ENCODE measurements around the gene CDK5RAP2.

Gene CDK5RAP2

GRCh38 chr9:120381839-120382238 is 198.1 kb downstream of the CDK5RAP2 start:
- no peak for DNase-seq (ENCODE audit: low spot score)

- DNase-seq (ENCODE audit: low spot score), result no peak
Measured at GRCh38 chr9:120379611-120380010, 200.4 kb downstream of the CDK5RAP2 start.

- no peak for DNase-seq (ENCODE audit: low spot score)
Measured at GRCh38 chr9:120378680-120379079, 201.3 kb downstream of the CDK5RAP2 start.

GRCh38 chr9:120377268-120378159 is 202.5 kb downstream of the CDK5RAP2 start:
- DNase-seq (ENCODE audit: low spot score), result no peak

GRCh38 chr9:120376101-120376500 is 203.9 kb downstream of the CDK5RAP2 start:
- DNase-seq (ENCODE audit: low spot score), result no peak

- DNase-seq (ENCODE audit: low spot score), result no peak
Measured at GRCh38 chr9:120375316-120375715, 204.7 kb downstream of the CDK5RAP2 start.

- no peak for DNase-seq (ENCODE audit: low spot score)
Measured at GRCh38 chr9:120374817-120375216, 205.2 kb downstream of the CDK5RAP2 start.

GRCh38 chr9:120374239-120374638 is 205.7 kb downstream of the CDK5RAP2 start:
- DNase-seq (ENCODE audit: low spot score), result no peak

GRCh38 chr9:120372040-120372439 is 207.9 kb downstream of the CDK5RAP2 start:
- no peak for DNase-seq (ENCODE audit: low spot score)

- DNase-seq (ENCODE audit: low spot score), result no peak
Measured at GRCh38 chr9:120369608-120370220, 210.3 kb downstream of the CDK5RAP2 start.

GRCh38 chr9:120368799-120369198 is 211.2 kb downstream of the CDK5RAP2 start:
- no peak for DNase-seq (ENCODE audit: low spot score)

GRCh38 chr9:120366644-120367019 is 213.3 kb downstream of the CDK5RAP2 start:
- no peak for DNase-seq (ENCODE audit: low spot score)

- DNase-seq (ENCODE audit: low spot score), result no peak
Measured at GRCh38 chr9:120365386-120365785, 214.6 kb downstream of the CDK5RAP2 start.

GRCh38 chr9:120363697-120364096 is 216.3 kb downstream of the CDK5RAP2 start:
- DNase-seq (ENCODE audit: low spot score), result no peak

GRCh38 chr9:120362446-120362845 is 217.5 kb downstream of the CDK5RAP2 start:
- no peak for DNase-seq (ENCODE audit: low spot score)

- DNase-seq (ENCODE audit: low spot score), result no peak
Measured at GRCh38 chr9:120361551-120361950, 218.4 kb downstream of the CDK5RAP2 start.

GRCh38 chr9:120360510-120360909 is 219.5 kb downstream of the CDK5RAP2 start:
- DNase-seq (ENCODE audit: low spot score), result no peak

GRCh38 chr9:120360046-120360445 is 219.9 kb downstream of the CDK5RAP2 start:
- no peak for DNase-seq (ENCODE audit: low spot score)

- no peak for DNase-seq (ENCODE audit: low spot score)
Measured at GRCh38 chr9:120358877-120359276, 221.1 kb downstream of the CDK5RAP2 start.

- no peak for DNase-seq (ENCODE audit: low spot score)
Measured at GRCh38 chr9:120353506-120353905, 226.5 kb downstream of the CDK5RAP2 start.

GRCh38 chr9:120351106-120351505 is 228.9 kb downstream of the CDK5RAP2 start:
- DNase-seq (ENCODE audit: low spot score), result no peak

GRCh38 chr9:120350596-120350995 is 229.4 kb downstream of the CDK5RAP2 start:
- DNase-seq (ENCODE audit: low spot score), result no peak

- DNase-seq (ENCODE audit: low spot score), result peak; percentile 86
Measured at GRCh38 chr9:120348951-120349429, 231.0 kb downstream of the CDK5RAP2 start.
